GM10847 (cell line): ENCODE data around the gene CACNA1B.

Experiments
- POLR2A ChIP-seq: IDR thresholded peaks from 2 replicates; pipeline ENCODE4 v1.6.1; 2011; ENCODE audit not compliant: insufficient read length; ENCODE audit errors: extremely low read depth

CACNA1B gene

GRCh38 chr9:138051586-138052321 is 174.2 kb downstream of the CACNA1B start:
- TF ChIP-seq POLR2A: no peak

- no peak for TF ChIP-seq POLR2A
Measured at GRCh38 chr9:138052322-138052615, 174.7 kb downstream of the CACNA1B start.

- no peak for TF ChIP-seq POLR2A
Measured at GRCh38 chr9:138052635-138053320, 175.2 kb downstream of the CACNA1B start.

DNA sequence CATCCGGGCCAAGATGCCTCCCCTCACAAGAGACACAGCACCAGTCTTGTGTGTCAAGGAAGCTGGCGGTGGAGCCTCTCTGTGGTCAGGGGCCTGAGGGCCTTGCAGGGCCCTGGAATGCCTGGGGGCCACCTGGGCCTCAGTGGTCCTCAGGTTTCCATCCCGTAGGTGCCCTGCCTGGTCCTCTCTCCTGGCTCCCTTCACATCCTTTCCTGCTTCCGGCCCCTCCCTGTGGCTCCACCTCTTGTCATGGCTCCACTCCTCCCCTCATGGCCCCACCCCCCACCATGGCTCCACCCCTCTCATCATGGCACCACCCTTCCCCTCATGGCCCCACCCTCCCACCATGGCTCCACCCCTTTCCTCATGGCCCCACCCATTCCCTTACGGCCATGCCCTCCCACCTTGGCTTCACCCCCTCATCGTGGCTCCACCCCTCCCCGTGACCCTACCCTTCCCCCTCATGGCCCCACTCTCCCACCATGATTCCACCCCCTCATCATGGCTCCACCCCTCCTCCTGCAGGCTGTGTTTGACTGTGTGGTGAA is 175.8 kb downstream of the CACNA1B start:
- TF ChIP-seq POLR2A: no peak

- TF ChIP-seq POLR2A: no peak
Measured at GRCh38 chr9:138053996-138054752, 176.6 kb downstream of the CACNA1B start.

- TF ChIP-seq POLR2A: no peak
Measured at GRCh38 chr9:138057726-138058125, 180.1 kb downstream of the CACNA1B start.

- no peak for TF ChIP-seq POLR2A
Measured at GRCh38 chr9:138058181-138058580, 180.6 kb downstream of the CACNA1B start.

- no peak for TF ChIP-seq POLR2A
Measured at GRCh38 chr9:138059196-138059595, 181.6 kb downstream of the CACNA1B start.

DNA sequence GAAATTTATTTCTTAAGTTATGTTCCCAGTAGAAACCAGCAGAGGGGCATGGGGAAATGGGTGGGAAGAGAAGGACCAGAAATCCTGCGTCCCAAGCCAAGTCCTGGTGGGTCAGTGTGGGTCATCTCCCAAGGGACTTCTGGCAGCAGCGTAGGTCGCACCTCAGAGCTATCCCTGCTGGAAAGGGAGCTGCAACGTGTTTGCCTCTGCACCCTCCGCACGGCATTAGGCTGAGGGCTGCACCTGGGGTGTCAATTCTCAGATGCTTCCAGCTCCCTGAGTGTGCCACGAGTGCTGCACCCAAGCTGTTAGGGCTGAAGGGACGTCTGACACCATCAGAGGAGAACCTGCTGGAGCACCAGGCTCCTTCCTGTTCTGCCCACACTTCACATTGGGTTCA is 182.8 kb downstream of the CACNA1B start:
- TF ChIP-seq POLR2A: no peak

DNA sequence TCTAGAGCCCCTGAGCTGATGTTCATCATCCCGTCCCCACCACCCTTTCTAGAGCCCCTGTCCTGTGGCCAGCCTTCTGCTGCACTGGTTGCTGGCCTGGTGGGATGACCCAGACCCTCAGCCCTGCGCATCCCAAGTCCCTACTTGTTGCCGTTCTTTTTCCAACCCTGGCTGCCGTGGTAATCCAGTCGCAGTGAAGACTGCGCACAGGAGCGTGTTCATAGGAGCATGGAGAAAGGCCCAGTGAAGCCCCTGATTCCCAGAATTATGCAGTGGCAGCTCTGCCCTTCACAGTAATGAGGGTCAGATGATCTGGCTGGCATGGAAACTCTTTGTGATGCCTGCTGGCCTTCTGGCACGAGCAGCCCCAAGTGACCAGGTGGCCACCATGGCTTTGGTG is 183.3 kb downstream of the CACNA1B start:
- no peak for TF ChIP-seq POLR2A

GRCh38 chr9:138061631-138062030 is 184.0 kb downstream of the CACNA1B start:
- TF ChIP-seq POLR2A: no peak

- TF ChIP-seq POLR2A: no peak
Measured at GRCh38 chr9:138062196-138062595, 184.6 kb downstream of the CACNA1B start.

GRCh38 chr9:138063033-138063432 is 185.5 kb downstream of the CACNA1B start:
- TF ChIP-seq POLR2A: no peak

DNA sequence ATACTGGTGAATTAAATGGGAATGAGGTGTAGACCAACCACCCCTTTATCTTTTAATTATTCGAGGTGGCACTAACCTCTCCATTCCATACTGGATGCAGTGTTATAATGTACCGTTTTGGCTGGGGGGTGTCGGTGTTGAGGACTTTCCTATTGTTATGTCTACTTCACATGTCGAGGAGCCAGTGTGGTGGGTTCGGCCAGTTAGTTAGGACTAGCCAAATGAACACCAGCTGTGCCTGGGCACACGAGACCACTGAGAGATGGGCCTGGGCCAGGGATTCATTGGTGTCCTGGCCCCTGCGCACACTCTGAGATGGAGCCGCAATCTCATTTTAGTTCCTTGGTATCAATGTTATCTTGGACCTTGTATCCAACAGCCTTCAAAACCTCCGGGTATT is 186.2 kb downstream of the CACNA1B start:
- no peak for TF ChIP-seq POLR2A

GRCh38 chr9:138064547-138064946 is 187.0 kb downstream of the CACNA1B start:
- no peak for TF ChIP-seq POLR2A

DNA sequence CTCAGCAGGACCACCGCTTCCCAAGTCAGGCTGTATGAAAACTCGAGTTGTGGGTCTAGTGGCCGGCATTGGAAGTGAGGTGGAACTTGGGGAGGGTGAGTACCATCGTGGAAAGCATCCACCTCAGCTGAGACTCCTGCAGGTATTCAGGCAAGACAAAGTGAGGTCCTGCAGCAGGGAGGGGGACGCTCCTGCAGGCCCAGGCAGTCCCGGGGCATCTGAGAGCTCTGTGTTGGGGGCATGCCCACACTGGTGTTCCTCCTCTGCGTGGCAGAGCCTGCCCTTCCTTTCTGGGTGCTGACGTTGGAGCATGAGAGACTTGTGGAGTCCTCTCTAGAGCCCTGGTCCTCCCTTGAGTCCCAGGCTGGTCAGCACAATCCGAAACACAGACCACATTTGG is 187.7 kb downstream of the CACNA1B start:
- no peak for TF ChIP-seq POLR2A
